Measurements from ENCODE around the gene RPP14.

GRCh38 chr3:58274027-58274614 lies 31.9 kb upstream of the RPP14 start:
- no peak for TF ChIP-seq CTCF (conservative IDR thresholded peaks at IDR 0.05; ENCODE audit: low read length)
- no peak for TF ChIP-seq EZH2phosphoT487 (IDR thresholded peaks at IDR 0.05; ENCODE audit: borderline replicate concordance, low read depth, low read length)

Measured in OCI-LY7 (cell line).